Kidney epithelial cell (primary cell): Measurements from ENCODE around the gene RCAN1. TPM values are rescaled to one million over a fixed set of nuclear protein-coding genes. Genes with fewer than 3 reads are reported as not detected.
A peak's percentile ranks its signal among the peaks of the same experiment; 100 is the strongest.

Experiments
- DNase-seq: peaks from one replicate; pipeline ENCODE4 v3.0.0-alpha.2; 2010; ENCODE audit warnings: low read depth
- H3K27me3 ChIP-seq: 2 replicates; pipeline ENCODE4 v1.6.0; 2011; ENCODE audit warnings: low read length; ENCODE audit not compliant: control insufficient read depth, insufficient read depth
- H3K36me3 ChIP-seq: 2 replicates; pipeline ENCODE4 v1.5.1; 2011; ENCODE audit warnings: low read length; ENCODE audit not compliant: control insufficient read depth, insufficient read depth
- H3K4me3 ChIP-seq: 2 replicates; pipeline ENCODE4 v1.5.1; 2011; ENCODE audit warnings: low read depth, mild to moderate bottlenecking, control low read depth, low read length
- CTCF ChIP-seq: IDR thresholded peaks from 2 replicates; pipeline ENCODE4 v1.5.1; 2011; ENCODE audit warnings: mild to moderate bottlenecking, moderate library complexity, low read length, control low read depth, inconsistent platforms; ENCODE audit not compliant: insufficient read depth, poor library complexity, severe bottlenecking
- total RNA-seq: library from RNA; depleted of rRNA; stranded (reverse); fragments of >200 nt; gene quantifications from 2 replicates; pipeline ENCODE4 v1.2.3, GENCODE V29; 2015

Gene RCAN1
- 70.6 and 82.4 TPM in 2 replicates for total RNA-seq

- H3K4me3 ChIP-seq, result peak within 1 kb of the TSS; percentile 60
- no peaks in the 10 kb centered on the region for H3K36me3 ChIP-seq
- no peaks in the 10 kb centered on the region for H3K27me3 ChIP-seq
- TF ChIP-seq CTCF, result no peak
- peak; percentile 65 for DNase-seq
Measured at GRCh38 chr21:34614628-34615486, at the start of gene RCAN1. Gene RCAN1 (minus strand): TSS chr21:34615113. CDS start chr21:34615011, 102 bp downstream.

GRCh38 chr21:34661848-34662247 lies 46.9 kb upstream of the RCAN1 start:
- H3K36me3 ChIP-seq, result no peaks in the 10 kb centered on the region
- no peak for DNase-seq
- no peak for TF ChIP-seq CTCF
- H3K27me3 ChIP-seq, result peaks cover 10% of the 10 kb centered on the region
- H3K4me3 ChIP-seq, result no peak overlapping the region

- no peak overlapping the region for H3K4me3 ChIP-seq
- H3K27me3 ChIP-seq, result peaks cover 7% of the 10 kb centered on the region
- no peak for TF ChIP-seq CTCF
- H3K36me3 ChIP-seq, result no peaks in the 10 kb centered on the region
- no peak for DNase-seq
Measured at GRCh38 chr21:34653522-34653921, 38.6 kb upstream of the RCAN1 start.

GRCh38 chr21:34651642-34652041 lies 36.7 kb upstream of the RCAN1 start:
- TF ChIP-seq CTCF, result no peak
- no peaks in the 10 kb centered on the region for H3K36me3 ChIP-seq
- no peak for DNase-seq
- H3K4me3 ChIP-seq, result no peak overlapping the region
- H3K27me3 ChIP-seq, result peaks cover 8% of the 10 kb centered on the region

- Histone ChIP-seq H3K27me3 (peaks cover 8% of the 10 kb centered on the region), H3K36me3 (no peaks in the 10 kb centered on the region), H3K4me3 (no peak overlapping the region)
- TF ChIP-seq CTCF, result no peak
- DNase-seq, result no peak
Measured at GRCh38 chr21:34650861-34651431, 36.0 kb upstream of the RCAN1 start.
